Measurements from ENCODE around the gene GRIN3B.

Gene GRIN3B

GRCh38 chr19:990119-990571, 10.1 kb upstream of the GRIN3B start:
- no peak overlapping the region for H3K4me3 ChIP-seq (ENCODE audit: low read depth, low read length)

GRCh38 chr19:990746-991145, 9.5 kb upstream of the GRIN3B start:
- no peak overlapping the region for H3K4me3 ChIP-seq (ENCODE audit: low read depth, low read length)

GRCh38 chr19:991174-991931, 8.9 kb upstream of the GRIN3B start:
- no peak overlapping the region for H3K4me3 ChIP-seq (ENCODE audit: low read depth, low read length)

GRCh38 chr19:991932-992669, 8.1 kb upstream of the GRIN3B start:
- H3K4me3 ChIP-seq (ENCODE audit: low read depth, low read length): no peak overlapping the region

GRCh38 chr19:992670-993055, 7.6 kb upstream of the GRIN3B start:
- no peak overlapping the region for H3K4me3 ChIP-seq (ENCODE audit: low read depth, low read length)

- H3K4me3 ChIP-seq (ENCODE audit: low read depth, low read length): no peak overlapping the region
These were observed 6.8 kb upstream of the GRIN3B start for GRCh38 chr19:993361-993830.

GRCh38 chr19:993831-994393, 6.3 kb upstream of the GRIN3B start:
- H3K4me3 ChIP-seq (ENCODE audit: low read depth, low read length): no peak overlapping the region

- no peak overlapping the region for H3K4me3 ChIP-seq (ENCODE audit: low read depth, low read length)
These were observed 5.7 kb upstream of the GRIN3B start for GRCh38 chr19:994516-994915.

GRCh38 chr19:995051-995827, 5.0 kb upstream of the GRIN3B start:
- H3K4me3 ChIP-seq (ENCODE audit: low read depth, low read length): no peak overlapping the region

GRCh38 chr19:996051-996838, 4.0 kb upstream of the GRIN3B start:
- no peak overlapping the region for H3K4me3 ChIP-seq (ENCODE audit: low read depth, low read length)

GRCh38 chr19:998064-998463, 2.2 kb upstream of the GRIN3B start:
- H3K4me3 ChIP-seq (ENCODE audit: low read depth, low read length): no peak overlapping the region

GRCh38 chr19:999379-999719, 870 bp upstream of the GRIN3B start:
- H3K4me3 ChIP-seq (ENCODE audit: low read depth, low read length): no peak overlapping the region

- no peak overlapping the region for H3K4me3 ChIP-seq (ENCODE audit: low read depth, low read length)
These were observed 645 bp downstream of the GRIN3B start for GRCh38 chr19:1000591-1001537.

GRCh38 chr19:1001538-1002166, 1.4 kb downstream of the GRIN3B start:
- H3K4me3 ChIP-seq (ENCODE audit: low read depth, low read length): no peak overlapping the region

GRCh38 chr19:1002600-1002999, 2.4 kb downstream of the GRIN3B start:
- H3K4me3 ChIP-seq (ENCODE audit: low read depth, low read length): no peak overlapping the region

GRCh38 chr19:1003283-1003682, 3.1 kb downstream of the GRIN3B start:
- H3K4me3 ChIP-seq (ENCODE audit: low read depth, low read length): no peak overlapping the region

- no peak overlapping the region for H3K4me3 ChIP-seq (ENCODE audit: low read depth, low read length)
These were observed 4.1 kb downstream of the GRIN3B start for GRCh38 chr19:1004204-1004802.
